Cardiac fibroblast (primary cell): ENCODE measurements around the gene UQCR11.
A peak's percentile ranks its signal among the peaks of the same experiment; 100 is the strongest.

Source experiments
- DNase-seq, 2 donors: peaks; one replicate each; pipeline versions ENCODE4 v3.0.0 to v3.0.0-alpha.2; 2010; ENCODE audit warnings: low read depth in 2 of 2
- H3K4me3 ChIP-seq, 2 donors: replicated peaks in 1 of 2; 1 replicate in 1 of 2; 2 replicates in 1 of 2; pipeline ENCODE4 v1.5.1; 2011; ENCODE audit warnings: low read depth in 2 of 2, low read length in 2 of 2, mild to moderate bottlenecking in 2 of 2, moderate library complexity in 1 of 2
- CTCF ChIP-seq: IDR thresholded peaks from one replicate; pipeline ENCODE4 v1.5.1; 2011; ENCODE audit warnings: low read depth, mild to moderate bottlenecking, low read length, inconsistent platforms

The UQCR11 gene

GRCh38 chr19:1629256-1629808 is 24.1 kb upstream of the UQCR11 start:
- TF ChIP-seq CTCF, result no peak

GRCh38 chr19:1627194-1627593 is 21.9 kb upstream of the UQCR11 start:
- no peak for DNase-seq
- TF ChIP-seq CTCF, result no peak
- H3K4me3 ChIP-seq, result no peak overlapping the region

More at GRCh38 chr19:1629256-1629808, 24.1 kb upstream of the UQCR11 start:
- H3K4me3 ChIP-seq, result no peak overlapping the region
- no peak for DNase-seq

GRCh38 chr19:1626417-1627010 is 21.3 kb upstream of the UQCR11 start:
- DNase-seq, result no peak
- H3K4me3 ChIP-seq, result no peak overlapping the region
- no peak for TF ChIP-seq CTCF

- TF ChIP-seq CTCF, result peak; percentile 71
- H3K4me3 ChIP-seq, result no peak overlapping the region
- DNase-seq, result peak; percentile 47 to 49
Measured at GRCh38 chr19:1624458-1624857, 19.2 kb upstream of the UQCR11 start.

GRCh38 chr19:1622541-1622940 is 17.3 kb upstream of the UQCR11 start:
- no peak for TF ChIP-seq CTCF
- no peak overlapping the region for H3K4me3 ChIP-seq
- no peak for DNase-seq

- H3K4me3 ChIP-seq, result no peak overlapping the region
- TF ChIP-seq CTCF, result no peak
- no peak for DNase-seq
Measured at GRCh38 chr19:1622007-1622406, 16.7 kb upstream of the UQCR11 start.

GRCh38 chr19:1621574-1621973 is 16.3 kb upstream of the UQCR11 start:
- H3K4me3 ChIP-seq, result no peak overlapping the region
- no peak for TF ChIP-seq CTCF
- no peak for DNase-seq
